Pancreas (tissue), 10 donors: ENCODE data around the gene NFYC. TPM values are rescaled to one million over a fixed set of nuclear protein-coding genes. Genes with fewer than 3 reads are reported as not detected.

Experiments
- ATAC-seq, 4 donors: fragments of 200-7000 bp; cut with Tn5 transposase; one replicate each; pipeline versions ENCODE4 v1.8.0 to v1.9.1; 2020; ENCODE audit warnings: mild to moderate bottlenecking in 4 of 4, moderate library complexity in 4 of 4
- DNase-seq, 6 donors: peaks; one replicate each; pipeline ENCODE4 v3.0.0-alpha.2; 2020
- FAIRE-seq: peaks from 2 replicates; lab custom pipeline; 2012; peaks lifted over from hg19 to GRCh38; lab: Jason Lieb, UNC
- H3K27ac ChIP-seq, 4 donors: fragments of 200-600 bp; sonication (generic); 1 replicate in 3 of 4; 2 replicates in 1 of 4; pipeline versions ENCODE4 v1.5.0 to v1.8.0; 2020
- H3K27me3 ChIP-seq, 4 donors: fragments of 200-600 bp; one replicate each; pipeline ENCODE4 v1.8.0; 2021
- H3K36me3 ChIP-seq, 3 donors: fragments of 200-600 bp; sonication (generic) in 1 of 3; one replicate each; pipeline versions ENCODE4 v1.5.0 to v1.8.0; 2020 to 2021
- H3K4me1 ChIP-seq, 3 donors: fragments of 200-600 bp; one replicate each; pipeline ENCODE4 v1.8.0; 2021
- H3K4me3 ChIP-seq, 4 donors: fragments of 200-600 bp; sonication (generic) in 2 of 4; one replicate each; pipeline versions ENCODE4 v1.5.0 to v1.8.0; 2020 to 2021
- H3K9me3 ChIP-seq, 4 donors: fragments of 200-600 bp; one replicate each; pipeline ENCODE4 v1.8.0; 2021
- WGBS, 2 donors: extraction: QIAGEN DNeasy Blood & Tissue Kit; methylation state at CpG; one replicate each; pipeline ENCODE4 v1.1.7; 2013; 5-methylcytosine and 5-hydroxymethylcytosine counted together
- intact Hi-C, 3 donors: fragments of 100-400 bp; cut with DNase I; formaldehyde crosslinking; loops; one replicate each; pipeline versions ENCODE4 v1.11.1 to v1.14.2; 2022
- polyA plus RNA-seq, 2 donors: library from polyadenylated mRNA; stranded (reverse); fragments of 200-250 nt; gene quantifications; one replicate each; pipeline ENCODE4 v1.2.3, GENCODE V29; 2013
- total RNA-seq, 6 donors: library from RNA; stranded (reverse); fragmentation: NEBNext Ultra II Directional in 4 of 6; extraction: Animal tissue kit (Norgen Biotek cat#: 25700) in 4 of 6; gene quantifications; one replicate each; pipeline versions ENCODE4 v1.2.1 to v1.2.4, GENCODE V29; 2021 to 2023
- TF ChIP-seq, protein P1 (sequence below), 4 donors: fragments of 200-600 bp; sonication (generic) in 3 of 4; IDR thresholded peaks; one replicate each; pipeline versions ENCODE4 v1.5.0 to v1.8.0; 2021; ENCODE audit warnings: antibody characterized with exemption in 4 of 4
- donor health status: healthy with polysubstance abuse.
- donor health status: DM: no; HTN: no; CAD: no; lungs with moderate emphysema.
- donor health status: DM: no; HTN: no; CAD: no.
- donor health status: control.
- donor health status: control.
- donor health status: Bipolar disorder and iron deficiency.
- donor health status: DM: yes; HTN: yes; CAD: no.
- donor health status: DM: no; HTN: no; CAD: no.
- donor health status: DM: no; HTN: no; CAD: no.
- donor health status: DM: yes; HTN: yes; CAD: no.

The NFYC gene
- total and polyA plus RNA-seq, 8 donors: 21.3 to 39.6 (median 28.2) TPM

DNA sequence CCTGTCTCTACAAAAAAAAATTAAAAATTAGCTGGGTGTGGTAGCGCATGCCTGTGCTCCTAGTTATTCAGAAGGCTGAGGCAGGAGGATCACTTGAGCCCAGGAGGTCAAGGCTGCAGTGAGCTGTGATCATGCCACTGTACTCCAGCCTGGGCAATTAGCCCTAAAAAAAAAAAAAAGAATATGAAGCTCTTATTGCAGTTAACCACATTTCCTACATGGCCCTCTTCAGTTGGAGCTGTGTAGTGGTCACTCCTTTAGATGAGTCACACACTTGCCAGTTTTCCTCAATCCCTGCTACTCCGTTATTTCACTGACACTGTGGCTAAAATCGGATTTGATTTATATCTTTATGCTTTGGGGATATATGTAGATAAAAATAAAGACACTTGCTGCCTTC, 11.8 kb downstream of the NFYC start:
- H3K27ac ChIP-seq: no peak overlapping the region
- 86 to 88% methylated on average over 3 of the region's 3 CpGs for WGBS, 2 donors
- H3K4me1 ChIP-seq: peaks cover 4 to 21% (median 16%) of the 10 kb centered on the region in 3 donors
- DNase-seq (no peak), ATAC-seq (peak in 2 of 4 donors; percentile 21 to 41), FAIRE-seq (no peak)
- H3K27me3 ChIP-seq: no peaks in the 10 kb centered on the region
- TF ChIP-seq, protein P1, sequence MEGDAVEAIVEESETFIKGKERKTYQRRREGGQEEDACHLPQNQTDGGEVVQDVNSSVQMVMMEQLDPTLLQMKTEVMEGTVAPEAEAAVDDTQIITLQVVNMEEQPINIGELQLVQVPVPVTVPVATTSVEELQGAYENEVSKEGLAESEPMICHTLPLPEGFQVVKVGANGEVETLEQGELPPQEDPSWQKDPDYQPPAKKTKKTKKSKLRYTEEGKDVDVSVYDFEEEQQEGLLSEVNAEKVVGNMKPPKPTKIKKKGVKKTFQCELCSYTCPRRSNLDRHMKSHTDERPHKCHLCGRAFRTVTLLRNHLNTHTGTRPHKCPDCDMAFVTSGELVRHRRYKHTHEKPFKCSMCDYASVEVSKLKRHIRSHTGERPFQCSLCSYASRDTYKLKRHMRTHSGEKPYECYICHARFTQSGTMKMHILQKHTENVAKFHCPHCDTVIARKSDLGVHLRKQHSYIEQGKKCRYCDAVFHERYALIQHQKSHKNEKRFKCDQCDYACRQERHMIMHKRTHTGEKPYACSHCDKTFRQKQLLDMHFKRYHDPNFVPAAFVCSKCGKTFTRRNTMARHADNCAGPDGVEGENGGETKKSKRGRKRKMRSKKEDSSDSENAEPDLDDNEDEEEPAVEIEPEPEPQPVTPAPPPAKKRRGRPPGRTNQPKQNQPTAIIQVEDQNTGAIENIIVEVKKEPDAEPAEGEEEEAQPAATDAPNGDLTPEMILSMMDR (IDR thresholded peaks at IDR 0.05): no peak
- no peaks in the 10 kb centered on the region for H3K9me3 ChIP-seq
- H3K4me3 ChIP-seq: no peak overlapping the region
- H3K36me3 ChIP-seq: no peaks in the 10 kb centered on the region
- intact Hi-C loops: no loop called here

DNA sequence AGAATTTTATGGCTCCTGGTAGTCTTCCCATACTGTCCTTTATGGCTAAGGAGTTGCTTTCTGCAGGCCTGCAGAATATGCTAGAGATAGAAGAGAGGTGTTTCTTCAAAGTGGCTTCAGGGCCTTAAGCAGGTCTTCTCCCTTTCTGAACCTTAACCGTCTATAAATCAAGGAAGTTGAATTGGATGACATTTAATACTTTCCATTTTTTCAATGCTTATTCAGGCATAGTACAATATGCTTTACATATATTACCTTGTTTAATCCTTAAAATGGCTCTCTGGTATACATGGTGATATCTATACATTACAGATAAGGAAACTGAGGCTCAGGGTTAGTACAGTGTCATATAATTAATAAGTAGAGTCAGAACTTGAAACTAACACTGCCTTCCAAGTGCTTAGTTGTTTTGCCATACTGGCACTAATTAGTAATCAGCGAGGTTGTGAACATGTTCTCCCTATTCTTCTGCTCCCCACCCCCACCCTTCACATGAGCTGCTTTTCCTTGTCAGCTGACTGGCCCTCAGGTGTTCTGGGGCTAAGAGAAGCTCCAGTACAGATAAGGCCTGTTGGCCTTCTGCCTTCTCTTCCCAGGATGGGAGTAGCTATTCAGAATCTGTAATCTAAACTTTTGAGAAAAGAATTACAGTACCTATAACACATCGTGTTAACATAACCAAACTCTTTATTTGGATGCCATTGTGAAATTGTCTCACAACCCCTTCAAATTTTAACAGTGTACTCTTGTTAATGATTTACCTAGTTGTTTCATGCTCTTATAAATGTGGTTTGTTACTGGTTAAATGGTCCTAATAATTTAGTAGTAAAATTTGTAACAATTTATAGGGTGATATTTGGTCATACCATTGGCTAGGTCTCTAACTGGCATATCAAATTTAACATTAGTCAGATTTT, 13.6 kb downstream of the NFYC start:
- no peaks in the 10 kb centered on the region for H3K36me3 ChIP-seq
- H3K4me3 ChIP-seq: no peak overlapping the region
- H3K27ac ChIP-seq: no peak overlapping the region
- peaks cover 4 to 32% (median 21%) of the 10 kb centered on the region in 3 donors for H3K4me1 ChIP-seq
- DNase-seq: no peak
- intact Hi-C loops: no loop called here
- WGBS, 2 donors: 48 to 53% methylated on average over 3 of the region's 3 CpGs
- no peaks in the 10 kb centered on the region for H3K27me3 ChIP-seq
- TF ChIP-seq, protein P1 (IDR thresholded peaks at IDR 0.05): no peak
- no peak for FAIRE-seq
- no peak for ATAC-seq
- H3K9me3 ChIP-seq: no peaks in the 10 kb centered on the region

DNA sequence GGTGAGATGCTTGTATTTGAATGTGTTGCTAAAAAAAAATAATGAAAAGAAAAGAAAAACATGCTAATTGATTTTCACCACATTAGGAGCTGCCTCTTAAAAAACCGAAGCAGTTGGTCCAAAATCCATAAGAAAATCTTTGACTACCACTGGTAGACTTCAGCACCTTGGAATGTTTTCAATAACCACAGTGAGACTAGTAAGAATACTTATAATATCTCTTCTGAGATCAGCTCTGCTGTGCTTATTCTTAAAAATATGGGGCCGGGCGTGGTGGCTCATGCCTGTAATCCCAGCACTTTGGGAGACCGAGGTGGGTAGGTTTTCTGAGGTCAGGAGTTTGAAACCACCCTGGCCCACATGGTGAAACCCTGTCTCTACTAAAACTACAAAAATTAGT, 15.1 kb downstream of the NFYC start:
- TF ChIP-seq, protein P1 (IDR thresholded peaks at IDR 0.05): no peak
- no peaks in the 10 kb centered on the region for H3K36me3 ChIP-seq
- no peak overlapping the region for H3K4me3 ChIP-seq
- H3K4me1 ChIP-seq: peaks cover 16 to 48% (median 30%) of the 10 kb centered on the region in 3 donors
- WGBS, 2 donors: 95 to 99% methylated on average over 4 of the region's 4 CpGs
- intact Hi-C loops: no loop called here
- no peaks in the 10 kb centered on the region for H3K9me3 ChIP-seq
- no peaks in the 10 kb centered on the region for H3K27me3 ChIP-seq
- FAIRE-seq (no peak), ATAC-seq (no peak), DNase-seq (no peak)
- no peak overlapping the region for H3K27ac ChIP-seq

DNA sequence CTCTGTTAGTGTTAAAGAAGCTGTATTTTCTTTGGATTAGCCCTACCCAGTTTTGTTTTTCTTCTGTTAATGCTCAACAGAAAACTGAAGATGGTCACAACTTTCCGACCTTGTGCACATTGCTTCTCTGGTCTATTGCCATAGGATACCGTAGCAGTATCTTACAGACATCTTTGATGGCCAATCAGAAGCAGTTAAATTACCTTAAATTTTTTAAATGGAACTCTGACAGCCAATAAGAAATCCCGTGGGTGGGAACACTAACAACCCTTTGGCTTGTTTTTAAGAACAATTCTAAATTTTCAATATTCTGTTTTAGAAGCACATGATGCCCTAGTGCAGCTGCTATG, 17.2 kb downstream of the NFYC start:
- DNase-seq (no peak), ATAC-seq (peak; percentile 18 to 39 (median 23)), FAIRE-seq (no peak)
- H3K4me3 ChIP-seq: peak overlapping the region in 2 of 4 donors; percentile 41 to 48
- WGBS, 2 donors: 1 to 5% methylated on average over 3 of the region's 3 CpGs
- H3K27ac ChIP-seq: peak overlapping the region; percentile 43 to 82 (median 66)
- no peaks in the 10 kb centered on the region for H3K36me3 ChIP-seq
- H3K9me3 ChIP-seq: no peaks in the 10 kb centered on the region
- no peaks in the 10 kb centered on the region for H3K27me3 ChIP-seq
- TF ChIP-seq, protein P1 (IDR thresholded peaks at IDR 0.05): no peak
- H3K4me1 ChIP-seq: peaks cover 33 to 66% (median 36%) of the 10 kb centered on the region in 3 donors
- intact Hi-C loops: no loop called here
